Measurements from ENCODE around the gene CDKN2B-AS1. TPM values are rescaled to one million over a fixed set of nuclear protein-coding genes. Genes with fewer than 3 reads are reported as not detected.

The CDKN2B-AS1 gene
- total RNA-seq, 1 donor, result 9.5 TPM

DNA sequence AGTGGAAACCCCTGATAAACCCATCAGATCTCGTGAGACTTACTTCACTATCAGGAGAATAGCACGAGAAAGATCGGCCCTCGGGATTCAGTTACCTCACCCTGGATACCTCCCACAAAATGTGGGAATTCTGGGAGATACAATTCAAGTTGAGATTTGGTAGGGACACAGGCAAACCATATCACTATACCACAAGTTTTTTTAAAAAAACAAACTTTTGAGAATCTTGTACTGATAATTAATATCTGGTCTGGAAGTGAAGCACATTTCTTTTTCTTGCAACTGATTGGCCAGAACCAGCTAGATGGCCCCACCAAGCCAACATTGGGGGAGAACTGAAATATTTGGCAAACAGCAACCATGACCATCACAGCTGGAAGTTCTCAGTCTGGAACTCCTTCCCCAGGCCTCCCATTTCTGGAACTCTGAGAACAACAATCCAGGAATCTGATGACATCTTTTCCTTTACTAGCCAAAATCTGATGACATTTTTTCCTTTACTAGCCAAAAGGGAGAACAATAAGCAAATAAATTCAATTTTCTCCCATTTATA is 66.3 kb downstream of the CDKN2B-AS1 start:
- H3K4me3 ChIP-seq (ENCODE audit: low read depth, low read length), result no peak overlapping the region
- DNase-seq (ENCODE audit: low read depth), result no peak
- TF ChIP-seq, protein P1, sequence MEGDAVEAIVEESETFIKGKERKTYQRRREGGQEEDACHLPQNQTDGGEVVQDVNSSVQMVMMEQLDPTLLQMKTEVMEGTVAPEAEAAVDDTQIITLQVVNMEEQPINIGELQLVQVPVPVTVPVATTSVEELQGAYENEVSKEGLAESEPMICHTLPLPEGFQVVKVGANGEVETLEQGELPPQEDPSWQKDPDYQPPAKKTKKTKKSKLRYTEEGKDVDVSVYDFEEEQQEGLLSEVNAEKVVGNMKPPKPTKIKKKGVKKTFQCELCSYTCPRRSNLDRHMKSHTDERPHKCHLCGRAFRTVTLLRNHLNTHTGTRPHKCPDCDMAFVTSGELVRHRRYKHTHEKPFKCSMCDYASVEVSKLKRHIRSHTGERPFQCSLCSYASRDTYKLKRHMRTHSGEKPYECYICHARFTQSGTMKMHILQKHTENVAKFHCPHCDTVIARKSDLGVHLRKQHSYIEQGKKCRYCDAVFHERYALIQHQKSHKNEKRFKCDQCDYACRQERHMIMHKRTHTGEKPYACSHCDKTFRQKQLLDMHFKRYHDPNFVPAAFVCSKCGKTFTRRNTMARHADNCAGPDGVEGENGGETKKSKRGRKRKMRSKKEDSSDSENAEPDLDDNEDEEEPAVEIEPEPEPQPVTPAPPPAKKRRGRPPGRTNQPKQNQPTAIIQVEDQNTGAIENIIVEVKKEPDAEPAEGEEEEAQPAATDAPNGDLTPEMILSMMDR (IDR thresholded peaks at IDR 0.05; ENCODE audit: insufficient read depth, low read depth, low read length), result no peak

DNA sequence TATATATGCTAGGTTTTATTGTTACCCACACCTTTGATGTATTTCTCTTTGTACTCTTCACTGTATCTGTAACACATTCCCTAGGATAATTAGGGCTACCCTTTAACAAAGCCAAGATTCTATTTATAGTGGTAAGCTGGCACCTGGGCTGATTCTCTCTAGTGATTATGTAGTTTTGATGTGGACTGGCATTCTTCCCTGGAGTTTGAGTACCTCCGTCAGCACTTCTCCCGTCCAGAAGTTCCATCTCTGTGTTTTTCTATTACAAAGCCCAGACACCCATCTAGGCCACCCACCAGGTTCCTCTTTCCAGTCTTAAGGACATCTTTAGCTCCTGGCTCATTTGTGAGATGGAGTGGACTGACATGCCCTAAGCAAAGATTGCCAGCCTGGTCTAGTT is 70.4 kb downstream of the CDKN2B-AS1 start:
- H3K4me3 ChIP-seq (ENCODE audit: low read depth, low read length), result no peak overlapping the region

DNA sequence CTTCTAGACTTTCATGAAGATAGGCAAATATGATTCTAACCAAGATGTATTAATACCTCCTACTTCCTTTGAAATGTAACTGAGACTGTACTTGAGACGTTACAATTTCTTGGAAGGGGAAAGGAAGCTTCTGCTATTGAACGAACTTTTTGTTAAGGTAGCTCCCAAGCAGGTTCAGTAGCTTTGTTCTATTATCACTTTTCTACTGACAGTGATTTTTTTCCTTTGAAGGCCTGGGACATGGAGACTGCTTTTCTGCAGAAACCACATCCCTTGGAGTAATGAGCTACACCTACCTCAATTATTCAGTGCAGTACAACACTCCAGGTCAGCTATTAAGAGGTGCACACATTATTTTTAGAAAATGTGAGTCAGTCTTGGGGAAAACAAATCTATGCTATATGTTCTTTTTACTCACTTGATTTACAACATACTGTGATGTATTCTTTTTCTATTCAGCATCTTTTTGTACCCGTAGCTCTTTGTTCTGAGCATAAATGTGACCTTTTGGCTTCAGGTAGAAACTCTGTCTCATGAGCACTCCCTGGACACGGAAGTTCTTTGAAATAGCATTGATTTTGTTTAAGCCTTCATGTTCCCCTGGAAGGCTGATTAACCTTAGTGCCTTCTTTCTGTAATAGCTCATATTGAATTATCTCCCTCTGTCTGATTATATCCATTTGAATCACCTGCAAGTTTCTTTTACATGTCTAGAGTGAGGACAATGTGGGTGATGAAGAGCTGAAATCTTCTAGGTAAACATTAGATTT is 71.0 kb downstream of the CDKN2B-AS1 start:
- DNase-seq (ENCODE audit: low read depth), result no peak
- no peak overlapping the region for H3K4me3 ChIP-seq (ENCODE audit: low read depth, low read length)
- TF ChIP-seq, protein P1 (IDR thresholded peaks at IDR 0.05; ENCODE audit: insufficient read depth, low read depth, low read length), result no peak

More for the DNA sequence above, 70.4 kb downstream of the CDKN2B-AS1 start:
- no peak for DNase-seq (ENCODE audit: low read depth)
- TF ChIP-seq, protein P1 (IDR thresholded peaks at IDR 0.05; ENCODE audit: insufficient read depth, low read depth, low read length), result no peak

DNA sequence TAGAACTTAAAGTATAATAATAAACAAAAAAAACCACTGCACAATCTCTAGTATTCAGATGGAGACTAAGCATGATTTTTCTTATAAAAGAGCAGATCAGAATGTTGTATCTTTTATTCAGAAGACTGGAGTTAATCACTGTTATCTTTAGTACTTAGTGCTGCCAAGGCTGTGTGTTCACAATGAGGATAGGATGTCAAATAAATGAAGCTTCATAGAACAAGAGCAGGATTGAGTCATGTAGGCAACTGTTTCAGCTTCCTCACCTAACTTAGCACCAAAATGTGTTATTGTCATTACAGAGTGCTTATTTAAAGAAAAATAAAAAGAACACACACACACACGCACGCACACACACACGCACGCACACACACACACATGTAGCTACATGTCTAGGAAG is 72.6 kb downstream of the CDKN2B-AS1 start:
- TF ChIP-seq, protein P1 (IDR thresholded peaks at IDR 0.05; ENCODE audit: insufficient read depth, low read depth, low read length), result no peak
- DNase-seq (ENCODE audit: low read depth), result no peak
- H3K4me3 ChIP-seq (ENCODE audit: low read depth, low read length), result no peak overlapping the region

DNA sequence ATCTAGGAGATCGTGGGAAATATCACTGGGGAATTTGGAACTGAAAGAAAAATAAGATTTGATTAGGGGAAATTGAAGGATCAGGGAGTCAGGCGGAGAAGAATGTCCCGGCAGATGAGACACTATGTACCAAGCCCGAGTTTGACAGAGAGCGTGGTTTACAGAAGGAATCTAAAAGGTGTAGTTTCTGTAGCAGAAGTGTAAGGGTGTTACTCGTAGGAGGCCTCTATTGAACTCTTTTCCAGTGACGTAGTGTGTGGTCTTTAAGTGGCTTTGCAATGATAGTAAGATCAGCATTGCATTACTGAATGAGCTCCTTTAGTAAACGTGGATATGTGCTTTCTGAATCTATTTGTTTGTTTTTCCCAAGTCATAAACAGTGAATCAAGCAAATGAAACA is 73.8 kb downstream of the CDKN2B-AS1 start:
- H3K4me3 ChIP-seq (ENCODE audit: low read depth, low read length), result no peak overlapping the region
- TF ChIP-seq, protein P1 (IDR thresholded peaks at IDR 0.05; ENCODE audit: insufficient read depth, low read depth, low read length), result no peak

DNA sequence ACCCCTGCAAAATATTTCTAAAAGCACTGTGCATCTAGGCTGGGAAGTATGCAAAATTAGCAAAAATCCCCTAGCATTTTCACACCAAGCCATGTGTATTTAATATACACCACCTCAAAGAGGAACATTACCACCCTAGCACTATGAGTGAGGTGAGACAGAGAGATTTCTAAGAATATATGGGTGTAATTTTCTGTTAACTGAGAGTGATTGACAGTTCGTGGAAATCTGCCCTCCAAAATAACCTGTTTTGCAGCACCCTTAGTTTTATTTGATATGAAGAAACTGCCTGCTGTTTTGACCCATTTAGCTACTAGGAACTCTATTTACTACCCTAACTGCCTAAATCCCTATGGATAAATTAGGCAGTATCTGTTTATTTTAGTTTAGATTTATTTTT is 78.8 kb downstream of the CDKN2B-AS1 start:
- H3K4me3 ChIP-seq (ENCODE audit: low read depth, low read length), result no peak overlapping the region
- TF ChIP-seq, protein P1 (IDR thresholded peaks at IDR 0.05; ENCODE audit: insufficient read depth, low read depth, low read length), result no peak
- DNase-seq (ENCODE audit: low read depth), result no peak

More for the DNA sequence above, 73.8 kb downstream of the CDKN2B-AS1 start:
- no peak for DNase-seq (ENCODE audit: low read depth)
